Panc1 (cell line): ENCODE results near the gene ATP11A.

Experiments
- CTCF ChIP-seq: fragments of 450-650 bp; IDR thresholded peaks from 2 replicates; pipeline ENCODE4 v1.5.1; 2017; ENCODE audit warnings: mild to moderate bottlenecking
- POLR2AphosphoS5 ChIP-seq: IDR thresholded peaks from 2 replicates; pipeline ENCODE4 v1.6.1; 2012; ENCODE audit warnings: mild to moderate bottlenecking, low read depth, low read length, moderate library complexity
- REST ChIP-seq, 2 experiments: IDR thresholded peaks; 2 replicates each; pipeline ENCODE4 v1.6.1; 2011 to 2012; ENCODE audit warnings: low read depth in 2 of 2, control low read depth in 1 of 2, low read length in 1 of 2, mild to moderate bottlenecking in 1 of 2, moderate library complexity in 1 of 2; ENCODE audit not compliant: insufficient read depth in 1 of 2
- SIN3A ChIP-seq: IDR thresholded peaks from 2 replicates; pipeline ENCODE4 v1.6.1; 2012; ENCODE audit warnings: low read depth, mild to moderate bottlenecking, low read length, moderate library complexity, borderline replicate concordance; ENCODE audit not compliant: insufficient read depth
- TCF7L2 ChIP-seq: IDR thresholded peaks from 2 replicates; pipeline ENCODE4 v1.6.1; 2011; ENCODE audit warnings: mild to moderate bottlenecking, low read depth, low read length, inconsistent platforms

GRCh38 chr13:112889351-112890290 is 199.8 kb downstream of the ATP11A start:
- TF ChIP-seq CTCF (no peak), SIN3A (no peak), REST (IDR thresholded peaks at IDR 0.05; ENCODE audit: insufficient read depth in 1 of 2, low read depth in 2 of 2, low read length in 1 of 2) (no peak), POLR2AphosphoS5 (no peak), TCF7L2 (no peak)
